GM19238 (cell line): ENCODE data around the gene RUNX2.

Experiments
- DNase-seq: peaks from one replicate; pipeline ENCODE4 v3.0.0; 2011; ENCODE audit warnings: low spot score; ENCODE audit not compliant: insufficient read length

The RUNX2 gene

DNA sequence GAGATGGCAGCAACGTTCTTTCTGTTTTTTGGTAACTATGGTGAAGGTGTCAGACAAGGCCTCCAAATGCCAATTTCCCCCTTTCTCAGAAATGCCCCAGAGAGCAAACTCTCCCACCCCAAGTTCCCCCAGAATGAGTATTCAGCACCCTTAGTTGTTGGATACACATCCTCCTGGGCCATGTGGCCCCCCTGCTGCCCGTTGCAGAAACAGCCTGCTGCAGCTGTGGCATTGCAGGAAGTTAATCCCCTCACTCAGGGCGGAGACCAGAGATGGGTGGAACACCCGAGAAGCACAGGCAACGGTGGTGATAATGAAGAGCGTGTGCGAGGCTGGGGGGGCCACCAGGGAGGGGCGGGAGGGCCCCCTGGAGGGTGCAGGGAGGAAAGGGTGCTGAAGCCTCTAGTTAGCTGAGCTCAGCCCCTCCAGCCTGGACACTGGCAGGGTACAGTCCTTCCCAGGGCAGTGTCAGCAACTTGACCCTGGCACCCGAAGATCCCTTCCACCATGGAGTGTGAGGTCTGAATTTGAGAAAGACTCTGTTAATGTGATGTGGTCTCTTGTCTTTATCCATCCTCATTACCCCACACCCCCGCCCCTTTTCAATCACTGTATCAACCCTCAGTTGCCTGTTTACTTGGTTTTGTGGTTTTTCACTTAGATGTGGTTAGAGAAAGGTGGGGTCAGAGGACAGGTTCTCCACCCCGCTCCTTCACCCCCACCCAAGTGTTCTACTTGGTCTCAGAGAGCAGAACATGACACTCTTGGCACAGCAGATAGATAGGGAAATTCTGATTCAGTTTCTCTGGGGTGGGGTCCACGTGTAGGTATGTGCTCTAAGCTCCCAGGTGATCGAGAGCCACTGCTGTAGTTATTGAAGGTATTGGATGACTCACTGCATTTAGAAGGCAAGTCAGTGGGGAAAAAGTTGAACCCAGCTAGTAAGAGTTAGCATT lies 258.4 kb downstream of the RUNX2 start:
- no peak for DNase-seq

- DNase-seq: no peak
These were observed 259.3 kb downstream of the RUNX2 start for GRCh38 chr6:45587229-45588060.

DNA sequence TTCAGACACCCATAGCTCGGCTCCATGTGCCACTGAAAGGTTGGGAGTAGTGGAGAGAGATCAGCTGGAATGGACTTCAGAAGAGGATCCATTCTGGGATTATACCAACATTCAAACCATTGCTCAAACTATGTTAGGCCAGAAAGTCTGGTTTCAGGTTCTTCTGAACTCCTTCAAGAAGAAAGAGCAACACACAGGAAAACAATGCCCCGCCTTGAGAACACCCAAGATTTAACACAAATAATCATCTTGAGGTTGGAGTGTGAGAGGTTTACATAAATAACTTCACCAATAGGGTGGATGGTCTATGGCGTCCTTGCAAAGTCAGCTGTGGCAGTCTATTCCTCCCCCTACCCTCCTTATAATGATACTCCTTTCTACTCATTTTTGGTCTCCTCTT lies 261.2 kb downstream of the RUNX2 start:
- DNase-seq: no peak

- no peak for DNase-seq
These were observed 262.1 kb downstream of the RUNX2 start for GRCh38 chr6:45590226-45590625.

- DNase-seq: no peak
These were observed 262.6 kb downstream of the RUNX2 start for GRCh38 chr6:45590696-45591184.

GRCh38 chr6:45591306-45591705 lies 263.2 kb downstream of the RUNX2 start:
- DNase-seq: no peak

DNA sequence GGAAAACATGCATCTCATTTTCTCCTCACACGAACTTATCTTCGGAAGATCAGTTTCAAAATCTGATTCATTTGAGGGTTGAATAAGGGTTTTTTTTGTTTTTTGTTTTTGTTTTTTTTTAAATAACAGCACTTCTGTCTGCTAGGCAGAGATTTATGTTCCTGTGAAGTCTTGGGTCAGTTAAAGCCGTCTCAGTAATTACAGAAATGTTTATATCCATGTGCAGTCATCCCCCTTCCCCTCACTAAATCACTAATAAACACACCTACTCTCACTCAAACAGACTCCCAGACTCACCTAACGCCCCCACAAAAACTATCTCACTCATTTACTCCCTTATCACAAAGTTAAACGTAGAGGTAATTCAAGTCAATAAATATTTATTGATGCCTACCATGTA lies 263.8 kb downstream of the RUNX2 start:
- DNase-seq: no peak

DNA sequence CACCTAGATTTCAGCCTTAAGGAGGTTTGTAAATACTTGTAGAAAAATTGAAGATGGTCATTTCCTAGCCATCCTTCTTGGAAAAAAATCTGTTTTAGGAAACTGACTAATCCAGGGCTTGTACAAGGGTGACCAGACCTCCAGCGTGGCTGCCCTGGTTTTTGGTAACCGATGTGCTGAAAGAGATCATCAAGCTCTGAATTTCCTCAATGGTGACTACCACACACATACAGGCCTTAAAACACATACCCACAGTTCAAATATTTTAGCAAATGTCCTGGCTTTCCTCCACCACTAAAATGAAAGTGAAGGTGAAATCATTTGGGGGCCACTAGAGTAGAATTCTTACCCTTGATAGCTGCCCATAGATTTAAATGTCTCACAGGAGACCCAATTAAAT lies 264.9 kb downstream of the RUNX2 start:
- DNase-seq: no peak

GRCh38 chr6:45595010-45595851 lies 267.1 kb downstream of the RUNX2 start:
- no peak for DNase-seq

DNA sequence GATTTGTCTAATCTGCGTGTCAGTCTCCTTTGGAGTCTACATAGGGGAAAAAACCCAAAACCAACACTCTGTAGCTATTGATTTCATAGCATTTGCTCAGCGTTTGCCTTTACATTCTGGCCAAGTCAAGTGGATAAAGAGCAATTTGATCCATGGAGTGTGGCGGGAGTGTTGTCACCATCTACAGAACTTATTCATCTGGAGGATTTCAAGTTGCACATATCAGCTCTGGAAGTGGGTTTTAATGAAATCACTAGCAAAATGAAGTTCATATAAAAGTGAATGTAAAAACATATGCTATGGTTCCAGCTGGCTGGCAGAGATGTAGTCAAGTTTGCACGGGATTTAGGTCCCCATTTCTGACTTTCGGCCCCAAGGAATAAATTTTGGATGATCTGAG lies 269.3 kb downstream of the RUNX2 start:
- no peak for DNase-seq

DNA sequence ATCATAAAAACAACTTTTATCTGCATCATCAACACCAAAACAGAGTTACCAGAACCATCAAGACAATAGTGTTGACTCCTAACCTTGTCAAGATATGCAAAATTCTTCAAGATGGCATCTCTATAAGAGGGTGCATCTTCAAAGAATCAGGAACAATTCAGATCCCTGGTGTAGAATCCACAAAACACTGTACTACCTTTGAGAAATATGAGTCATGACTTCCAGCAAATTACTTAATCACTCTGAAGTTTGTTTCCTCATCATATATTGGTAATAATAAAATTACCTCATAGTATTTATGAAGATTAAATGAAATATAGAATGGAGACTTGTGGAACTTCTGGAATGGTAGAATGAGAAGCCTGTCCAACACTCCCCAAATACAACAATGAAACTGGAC lies 270.9 kb downstream of the RUNX2 start:
- no peak for DNase-seq

DNA sequence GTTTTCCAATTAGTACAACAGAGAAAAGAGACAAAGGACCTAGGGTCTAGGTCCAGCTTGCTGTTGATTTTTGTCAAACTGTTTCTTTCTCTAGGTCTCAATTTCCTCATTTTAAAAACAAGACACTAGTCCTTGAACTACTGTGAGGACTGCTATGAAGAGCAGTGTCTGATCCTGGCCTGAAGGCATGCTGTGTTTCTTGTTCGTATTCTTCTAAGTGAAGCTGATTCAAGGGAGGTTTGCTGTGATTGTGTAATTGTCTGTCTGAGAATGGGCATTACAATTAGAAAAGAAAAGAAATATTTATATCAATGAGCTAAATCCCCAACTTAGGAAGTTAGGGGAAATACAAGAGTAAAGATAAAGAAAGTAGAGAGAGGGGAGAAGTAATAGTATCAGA lies 277.8 kb downstream of the RUNX2 start:
- no peak for DNase-seq

DNA sequence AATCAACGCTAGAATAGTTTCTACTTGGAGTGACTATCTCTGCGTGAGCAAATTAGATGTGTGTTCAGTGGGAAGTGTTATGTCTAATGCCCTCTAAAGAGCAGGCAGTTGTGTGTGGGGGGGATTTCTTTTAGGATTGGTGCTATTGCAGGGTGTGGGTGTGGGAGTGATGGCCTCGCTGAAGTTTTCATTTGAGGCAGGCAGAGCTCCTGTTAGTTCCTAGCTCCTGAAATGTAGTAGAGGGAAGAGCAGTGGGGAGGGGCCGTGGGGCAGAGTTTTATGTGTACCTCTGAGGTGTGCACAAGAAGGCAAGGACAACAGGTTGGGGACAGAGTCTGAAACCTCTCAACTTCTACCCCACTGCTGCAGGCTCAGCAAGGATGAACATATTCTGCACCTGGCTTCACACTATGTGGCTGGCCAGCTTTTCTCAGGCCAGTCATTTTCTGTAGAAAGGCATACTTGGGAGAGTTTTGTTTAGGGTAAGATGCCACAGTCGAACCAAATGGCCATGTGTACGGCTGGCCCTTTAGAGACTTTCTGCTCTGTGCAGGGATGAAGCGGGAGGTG lies 278.8 kb downstream of the RUNX2 start:
- DNase-seq: no peak

DNA sequence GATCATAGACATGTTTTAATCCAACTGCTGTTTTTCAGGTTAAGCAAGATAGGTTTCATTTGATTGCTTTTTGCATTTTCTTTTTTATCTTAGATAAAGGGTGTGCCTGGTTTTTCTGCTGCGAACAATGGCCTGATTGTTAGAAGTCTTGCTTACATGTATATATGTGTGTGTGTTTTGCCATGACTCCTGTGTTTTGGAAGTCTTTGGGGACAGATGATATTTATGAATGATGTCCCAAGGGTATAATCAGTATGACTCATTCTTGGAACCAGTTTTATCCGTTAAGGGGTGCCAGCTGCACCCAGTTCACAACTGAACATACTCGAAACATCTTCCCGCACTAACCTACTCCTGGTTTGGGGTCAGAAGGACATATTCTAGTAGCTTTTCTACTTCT lies 279.7 kb downstream of the RUNX2 start:
- DNase-seq: no peak

- DNase-seq: no peak
These were observed 280.3 kb downstream of the RUNX2 start for GRCh38 chr6:45608252-45608913.

- no peak for DNase-seq
These were observed 281.1 kb downstream of the RUNX2 start for GRCh38 chr6:45609141-45609638.

GRCh38 chr6:45610374-45610773 lies 282.2 kb downstream of the RUNX2 start:
- no peak for DNase-seq

GRCh38 chr6:45610832-45611231 lies 282.7 kb downstream of the RUNX2 start:
- no peak for DNase-seq

DNA sequence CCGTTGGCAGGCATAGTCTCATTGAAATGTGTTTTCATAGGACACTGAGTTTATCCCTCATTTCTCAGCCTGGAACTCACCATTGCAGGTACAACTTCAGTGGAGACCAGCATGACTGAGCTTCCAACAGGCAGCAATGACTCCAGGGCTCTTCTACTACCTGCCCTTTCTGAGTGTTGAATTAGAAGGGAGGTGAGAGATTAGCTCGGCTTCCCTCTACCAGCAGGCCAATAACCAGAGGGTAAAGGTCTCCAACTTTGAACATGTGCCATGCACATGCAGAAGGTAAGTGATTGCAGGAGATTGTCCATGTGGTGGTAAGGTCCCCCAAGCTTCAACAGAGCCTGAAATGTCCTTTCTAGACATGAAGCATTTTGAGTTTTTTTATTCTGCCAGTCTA lies 283.4 kb downstream of the RUNX2 start:
- no peak for DNase-seq

DNA sequence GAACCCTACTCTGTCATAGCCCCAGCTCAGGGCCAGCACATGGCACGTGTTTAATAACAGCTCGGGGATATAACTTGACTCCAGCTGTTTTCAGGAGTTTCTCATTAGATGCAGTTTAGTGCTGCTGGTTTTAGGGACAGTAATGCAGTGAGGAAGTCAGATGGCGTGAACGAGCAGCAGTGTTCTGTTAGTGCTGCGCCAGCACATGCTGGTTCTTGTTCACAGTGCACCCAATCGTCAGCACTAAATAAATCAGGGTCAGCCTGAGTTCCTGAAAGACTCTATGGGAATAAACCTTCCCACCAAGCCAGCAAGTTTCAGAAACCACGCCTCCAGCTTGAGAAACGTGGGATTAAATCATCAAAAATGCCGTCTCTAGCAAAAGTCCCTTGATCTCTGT lies 285.5 kb downstream of the RUNX2 start:
- DNase-seq: no peak
